ENCODE measurements around the gene STYK1.
"Not testable (repeated sequence)": the region's sequence is repeated elsewhere in the genome, so short reads cannot be mapped to it uniquely, and the experiment has no call there.

STYK1 gene

DNA sequence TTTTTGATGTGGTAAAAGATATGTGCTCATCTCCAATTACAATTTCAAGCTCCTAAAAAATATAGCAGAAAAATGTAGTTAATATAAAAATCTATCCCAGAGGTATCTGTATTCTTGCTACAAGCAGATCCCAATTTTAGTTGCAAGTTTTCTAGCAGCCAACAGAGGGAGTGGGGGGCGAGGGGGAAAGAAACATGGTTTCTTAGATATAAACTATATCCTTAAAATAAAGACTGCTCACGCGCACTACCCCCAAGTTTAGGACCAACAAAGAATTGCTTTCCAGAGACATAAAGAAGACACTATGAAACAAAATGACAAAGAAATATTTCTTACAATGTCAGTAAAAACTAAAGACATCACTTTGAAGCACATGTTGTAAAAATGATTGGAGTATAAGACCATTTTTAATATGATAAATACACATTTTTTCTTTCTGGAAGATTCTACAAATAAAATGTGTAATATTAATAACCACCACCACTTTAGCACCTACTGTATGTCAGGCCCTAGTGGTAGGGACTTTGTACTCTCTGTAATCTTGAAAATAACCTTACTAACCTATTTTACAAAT is 65.9 kb downstream of the STYK1 start:
- no peak overlapping the region for H3K4me3 ChIP-seq (replicated peaks; ENCODE audit: low read depth, low read length)
- DNase-seq (ENCODE audit: low read depth): peak; percentile 35
- peak; percentile 39 for TF ChIP-seq CTCF (IDR thresholded peaks at IDR 0.05; ENCODE audit: low read length, missing control alignments)

DNA sequence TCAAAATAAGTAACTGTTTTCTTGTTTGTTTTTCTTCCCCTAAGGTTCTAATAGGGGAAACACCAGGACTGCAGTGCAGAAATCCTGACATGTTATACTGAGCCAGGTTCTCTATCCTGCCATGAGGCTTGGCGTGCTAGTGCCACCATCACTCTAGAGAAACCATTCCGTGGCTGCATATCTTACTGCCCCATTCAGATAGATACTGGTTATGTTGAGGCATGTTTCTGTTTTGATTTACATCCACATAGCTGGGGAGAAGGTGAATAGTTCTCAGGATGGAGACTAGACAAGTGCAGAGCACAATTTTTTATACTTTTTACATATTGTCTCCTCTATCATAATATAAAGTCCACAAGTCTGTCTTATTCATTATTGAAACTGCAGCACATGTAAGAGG is 72.0 kb downstream of the STYK1 start:
- no peak for TF ChIP-seq CTCF (IDR thresholded peaks at IDR 0.05; ENCODE audit: low read length, missing control alignments)
- no peak for DNase-seq (ENCODE audit: low read depth)
- H3K4me3 ChIP-seq (replicated peaks; ENCODE audit: low read depth, low read length): no peak overlapping the region

DNA sequence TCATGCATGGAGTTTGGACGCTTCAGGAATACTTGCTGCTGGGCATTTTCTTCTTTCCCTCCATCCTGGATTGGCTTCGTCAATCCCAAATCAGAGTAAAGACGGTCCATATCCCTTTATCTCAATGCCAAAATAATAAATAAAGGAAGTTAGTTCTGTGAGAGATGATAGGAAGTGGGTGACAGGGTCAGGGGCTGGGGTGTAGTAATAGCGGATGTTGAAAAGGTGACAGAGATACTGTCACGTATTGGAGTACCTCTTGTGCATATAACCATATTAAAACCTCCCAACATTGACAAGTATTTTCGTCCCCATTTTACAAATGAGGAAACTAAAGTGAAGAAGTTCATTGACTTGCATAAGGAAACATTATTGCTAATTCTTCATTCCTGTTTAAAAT is 72.9 kb downstream of the STYK1 start:
- H3K4me3 ChIP-seq (replicated peaks; ENCODE audit: low read depth, low read length): no peak overlapping the region
- DNase-seq (ENCODE audit: low read depth): no peak
- TF ChIP-seq CTCF (IDR thresholded peaks at IDR 0.05; ENCODE audit: low read length, missing control alignments): no peak

- DNase-seq (ENCODE audit: low read depth): no peak
- TF ChIP-seq CTCF (IDR thresholded peaks at IDR 0.05; ENCODE audit: low read length, missing control alignments): no peak
These were observed 78.0 kb downstream of the STYK1 start for GRCh38 chr12:10595881-10596280.

GRCh38 chr12:10590966-10591365 is 82.9 kb downstream of the STYK1 start:
- no peak for DNase-seq (ENCODE audit: low read depth)
- H3K4me3 ChIP-seq (replicated peaks; ENCODE audit: low read depth, low read length): no peak overlapping the region
- no peak for TF ChIP-seq CTCF (IDR thresholded peaks at IDR 0.05; ENCODE audit: low read length, missing control alignments)

More at GRCh38 chr12:10595881-10596280, 78.0 kb downstream of the STYK1 start:
- H3K4me3 ChIP-seq (replicated peaks; ENCODE audit: low read depth, low read length): no peak overlapping the region

DNA sequence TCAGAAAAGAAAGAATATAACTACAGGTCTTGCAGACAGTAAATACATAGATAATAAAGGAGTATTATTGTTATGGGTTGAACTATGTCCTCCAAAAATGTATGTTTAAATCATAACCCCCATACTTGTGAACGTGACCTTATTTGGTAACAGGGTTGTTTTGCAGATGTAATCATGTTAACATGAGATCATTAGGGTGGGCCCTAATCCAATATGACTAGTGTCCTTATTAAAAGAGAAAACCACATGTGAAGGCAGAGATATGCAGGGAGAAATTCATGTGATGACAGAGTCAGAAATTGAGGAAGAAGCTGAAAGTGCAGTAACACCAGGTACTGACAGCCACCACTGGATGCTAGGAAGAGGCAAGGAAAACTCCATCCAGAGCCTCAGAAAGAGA is 89.4 kb downstream of the STYK1 start:
- peak; percentile 24 for DNase-seq (ENCODE audit: low read depth)
- TF ChIP-seq CTCF (IDR thresholded peaks at IDR 0.05; ENCODE audit: low read length, missing control alignments): no peak
- no peak overlapping the region for H3K4me3 ChIP-seq (replicated peaks; ENCODE audit: low read depth, low read length)

- no peak for TF ChIP-seq CTCF (IDR thresholded peaks at IDR 0.05; ENCODE audit: low read length, missing control alignments)
- DNase-seq (ENCODE audit: low read depth): no peak
- no peak overlapping the region for H3K4me3 ChIP-seq (replicated peaks; ENCODE audit: low read depth, low read length)
These were observed 91.1 kb downstream of the STYK1 start for GRCh38 chr12:10582704-10583103.

- not testable (repeated sequence) for H3K4me3 ChIP-seq (replicated peaks; ENCODE audit: low read depth, low read length); DNase-seq (ENCODE audit: low read depth)
These were observed 91.7 kb downstream of the STYK1 start for GRCh38 chr12:10582133-10582532.

All from fibroblast of pulmonary artery (primary cell).